HG03045 (cell line): Measurements from ENCODE around the gene CRK.

Experiments used
- ATAC-seq: cut with Tn5 transposase; IDR thresholded peaks from one replicate; pipeline ENCODE4 v1.9.1; 2021; ENCODE audit warnings: mild to moderate bottlenecking, moderate library complexity; ENCODE audit not compliant: unreplicated experiment

CRK gene

DNA sequence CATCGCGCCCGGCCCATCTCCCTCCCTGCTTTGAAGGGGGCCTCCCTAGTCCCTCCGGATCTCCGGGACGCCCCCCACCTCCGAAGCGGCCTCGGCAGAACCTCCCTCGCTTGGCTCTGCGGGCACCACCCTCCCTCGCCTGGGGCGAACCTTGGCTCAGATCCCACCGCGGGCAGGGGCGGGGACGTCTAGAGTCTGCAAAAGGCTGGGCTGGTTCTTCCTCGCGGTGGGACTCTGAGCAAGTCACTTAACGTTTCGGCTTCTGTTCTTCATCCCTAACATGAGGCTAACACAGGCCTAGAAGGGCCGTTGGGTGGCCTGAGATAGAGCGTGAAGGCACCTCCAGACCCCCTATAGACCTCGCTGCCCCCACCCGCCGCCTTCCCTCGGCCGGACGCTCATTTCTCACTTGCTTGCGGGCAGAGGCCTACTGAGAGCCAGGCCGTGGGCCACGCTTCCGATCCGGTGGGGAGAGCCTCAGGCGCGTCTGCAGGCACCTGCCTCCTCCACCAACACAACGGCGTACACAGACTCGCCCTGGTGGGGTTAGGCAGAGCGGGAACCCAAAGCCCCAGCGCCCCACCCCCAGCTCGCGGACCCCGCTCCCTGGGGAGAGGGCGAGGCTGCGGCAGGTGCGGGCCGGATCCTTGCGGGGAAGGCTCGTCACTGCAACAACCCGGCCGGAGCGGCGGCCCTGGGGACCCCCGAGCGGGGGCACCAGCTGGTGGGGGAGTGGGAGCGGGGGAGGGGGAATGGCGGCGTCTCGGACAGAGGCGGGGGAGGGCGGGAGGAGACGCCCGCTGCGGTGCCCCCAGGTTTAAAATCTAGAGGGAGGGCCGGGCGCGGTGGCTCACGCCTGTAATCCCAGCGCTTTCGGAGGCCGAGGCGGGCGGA lies 31.0 kb upstream of the CRK start:
- no peak for ATAC-seq

DNA sequence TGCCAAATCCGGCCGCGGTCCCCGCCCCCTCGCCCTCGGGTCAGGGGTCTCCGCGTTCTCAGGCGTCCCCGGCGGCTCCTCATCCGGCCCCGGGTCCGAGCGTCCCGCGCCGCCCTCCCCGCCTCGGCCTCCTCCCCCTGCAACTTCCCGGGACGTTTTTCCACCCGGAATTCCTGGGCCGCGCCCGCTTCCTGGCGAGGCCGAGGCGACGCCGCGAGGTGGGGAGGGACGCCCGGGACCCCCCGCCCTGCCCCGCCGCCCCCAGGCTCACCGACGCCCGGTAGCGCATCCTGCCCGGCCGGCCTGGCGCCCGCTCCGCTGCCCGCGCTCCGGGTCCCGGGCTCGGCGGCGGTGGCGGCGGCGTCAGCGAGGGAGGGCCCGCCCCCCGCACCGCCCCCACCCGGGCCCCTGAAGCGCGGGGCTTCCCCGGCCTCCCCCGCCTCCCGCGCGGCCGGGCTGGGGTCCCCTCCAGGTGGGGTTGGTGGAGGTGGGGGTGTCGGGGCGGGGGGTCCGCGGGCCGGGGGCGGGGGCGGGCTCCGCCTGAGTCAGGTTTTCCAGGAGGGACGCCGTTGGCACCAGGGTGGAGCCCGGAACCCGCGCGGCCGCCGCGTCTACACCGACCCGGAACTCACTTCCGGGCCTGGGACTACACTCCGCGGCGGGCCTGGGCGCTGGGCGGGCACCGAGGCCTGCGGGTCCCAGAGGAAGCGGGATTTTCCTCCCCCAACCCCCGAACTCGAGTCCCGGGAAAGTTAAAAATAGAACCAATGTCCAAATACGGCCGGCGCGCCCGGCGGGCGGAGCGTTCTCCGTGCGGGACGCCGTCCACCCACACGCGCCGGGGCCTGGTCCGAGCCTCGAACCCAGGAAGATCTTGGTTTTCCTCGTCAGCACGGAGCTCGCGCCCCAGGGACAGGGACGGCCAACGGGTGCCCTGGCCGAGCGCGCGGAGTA lies 29.7 kb upstream of the CRK start:
- ATAC-seq: peak; percentile 34

DNA sequence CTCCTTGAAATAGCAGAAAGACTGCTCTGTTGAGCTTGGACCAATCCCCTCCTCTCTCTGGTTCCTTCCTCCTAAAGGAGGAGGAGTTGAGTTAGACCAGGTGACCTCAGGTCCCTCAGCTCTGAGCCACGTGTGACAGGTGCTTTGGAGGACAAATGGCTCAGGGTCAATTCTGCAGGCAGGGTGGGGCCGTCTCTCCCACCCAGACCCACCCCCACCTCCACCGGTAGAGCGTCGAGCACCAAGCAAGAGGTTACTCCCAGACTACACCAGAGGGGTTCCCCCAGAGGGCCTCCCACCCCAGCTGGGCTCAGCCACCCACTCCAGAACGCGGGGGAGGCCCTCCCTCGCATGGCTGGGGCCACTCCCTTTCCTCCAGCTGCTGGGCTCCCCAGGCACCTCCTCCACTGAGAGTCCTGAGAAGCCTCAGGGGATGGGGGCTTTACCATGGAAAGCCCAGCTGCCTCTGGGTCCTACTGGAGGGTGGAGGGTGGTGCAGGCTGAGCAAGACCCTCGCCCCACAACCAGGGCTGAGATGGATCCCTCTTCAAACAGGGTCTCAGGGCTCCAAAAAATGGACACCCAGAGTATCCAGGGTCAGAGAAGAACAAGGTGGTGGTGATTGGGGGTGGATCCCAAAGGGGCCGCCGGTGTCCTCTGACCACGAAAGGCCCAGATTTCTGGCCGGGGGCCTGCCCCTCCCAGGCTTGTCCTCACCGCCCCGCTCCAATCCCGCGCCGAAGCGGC lies 28.8 kb upstream of the CRK start:
- ATAC-seq: no peak

DNA sequence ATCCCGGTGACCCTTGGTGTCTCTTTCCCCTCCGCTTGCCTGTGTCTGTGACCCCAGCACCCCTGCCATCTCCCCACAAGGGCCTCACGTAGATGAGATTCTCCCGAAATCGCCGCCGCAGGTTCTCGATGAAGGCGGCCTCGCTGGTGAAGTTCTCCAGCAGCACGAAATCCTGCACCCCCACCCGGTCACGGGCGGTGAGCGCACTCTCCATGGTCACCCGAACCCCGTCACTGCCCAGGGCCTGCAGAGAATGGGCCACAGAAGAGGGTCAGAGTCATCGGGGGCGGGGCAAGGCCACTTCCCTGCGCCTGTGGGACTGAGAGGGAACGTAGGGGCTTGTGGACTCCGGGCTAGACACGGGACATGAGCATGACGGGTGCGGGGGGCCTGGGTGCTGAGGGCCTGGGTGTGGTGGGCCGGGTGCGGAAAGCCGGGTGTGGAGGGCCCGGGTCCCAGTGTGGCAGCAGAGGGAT lies 28.1 kb upstream of the CRK start:
- ATAC-seq: no peak

DNA sequence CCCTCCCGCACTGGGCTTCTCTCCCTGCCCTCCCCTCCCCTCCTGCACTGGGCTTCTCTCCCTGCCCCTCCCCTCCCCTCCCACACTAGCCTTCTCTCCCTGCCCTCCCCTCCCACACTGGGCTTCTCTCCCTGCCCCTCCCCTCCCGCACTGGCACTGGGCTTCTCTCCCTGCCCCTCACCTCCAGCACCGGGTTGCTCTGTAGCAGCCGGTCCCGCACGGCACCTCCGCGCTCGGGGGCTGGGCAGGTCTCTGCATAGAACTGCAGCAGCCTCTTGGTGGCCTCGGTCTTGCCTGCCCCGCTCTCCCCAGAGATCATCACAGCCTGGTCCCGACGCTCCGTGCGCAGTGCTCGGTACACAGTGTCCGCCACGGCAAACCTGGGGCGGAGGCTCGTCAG lies 26.6 kb upstream of the CRK start:
- no peak for ATAC-seq

DNA sequence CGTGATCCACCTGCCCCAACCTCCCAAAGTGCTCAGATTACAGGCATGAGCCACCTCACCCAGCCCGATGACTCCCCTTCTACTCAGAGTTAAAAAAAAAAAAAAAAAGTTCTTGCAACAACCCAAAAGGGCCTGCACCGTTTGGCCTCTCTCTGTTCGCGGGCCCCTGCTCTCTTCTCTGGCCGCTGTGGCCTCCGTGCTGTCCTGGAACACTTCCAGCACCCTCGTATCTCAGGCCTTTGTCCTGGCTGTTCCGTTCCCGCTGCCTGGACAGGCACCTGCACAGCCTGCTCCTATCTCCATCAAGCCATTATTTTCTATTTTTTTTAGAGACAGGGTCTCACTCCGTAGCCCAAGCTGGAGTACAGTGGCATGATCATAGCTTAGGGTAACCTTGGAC lies 25.7 kb upstream of the CRK start:
- ATAC-seq: no peak

DNA sequence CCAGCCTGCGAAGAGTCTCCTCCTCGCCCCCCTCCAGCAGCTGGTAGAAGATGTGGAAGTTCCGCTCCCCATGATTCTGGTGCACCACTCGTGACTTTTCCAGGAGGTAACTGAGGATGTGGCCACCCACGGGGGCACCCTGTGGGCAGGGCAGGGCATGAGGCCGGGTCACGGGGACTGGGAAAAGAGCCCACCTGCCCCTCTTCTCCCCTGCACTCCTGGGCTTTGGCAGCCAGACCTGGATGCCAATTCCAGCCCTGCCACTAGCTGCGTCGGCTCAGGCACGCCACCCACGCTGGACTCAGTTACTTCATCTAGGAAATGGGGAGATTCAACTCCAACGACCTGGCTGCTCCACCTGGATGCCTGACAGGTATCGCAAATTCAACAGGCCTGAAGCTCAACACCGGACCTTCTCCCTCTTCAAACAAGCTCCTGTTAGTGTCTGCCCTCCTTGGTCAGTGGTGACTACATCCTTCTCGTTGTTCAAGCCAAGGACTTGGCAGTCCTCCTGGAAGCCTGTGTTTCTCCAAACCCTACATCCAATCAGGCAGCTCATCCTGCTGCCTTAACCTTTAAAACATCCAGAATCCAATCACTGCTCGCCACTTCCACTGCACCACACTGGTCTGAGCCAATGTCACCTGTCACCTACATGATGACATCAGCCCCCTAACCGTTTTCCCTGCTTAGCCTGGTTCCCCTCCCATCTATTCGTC lies 24.9 kb upstream of the CRK start:
- no peak for ATAC-seq

DNA sequence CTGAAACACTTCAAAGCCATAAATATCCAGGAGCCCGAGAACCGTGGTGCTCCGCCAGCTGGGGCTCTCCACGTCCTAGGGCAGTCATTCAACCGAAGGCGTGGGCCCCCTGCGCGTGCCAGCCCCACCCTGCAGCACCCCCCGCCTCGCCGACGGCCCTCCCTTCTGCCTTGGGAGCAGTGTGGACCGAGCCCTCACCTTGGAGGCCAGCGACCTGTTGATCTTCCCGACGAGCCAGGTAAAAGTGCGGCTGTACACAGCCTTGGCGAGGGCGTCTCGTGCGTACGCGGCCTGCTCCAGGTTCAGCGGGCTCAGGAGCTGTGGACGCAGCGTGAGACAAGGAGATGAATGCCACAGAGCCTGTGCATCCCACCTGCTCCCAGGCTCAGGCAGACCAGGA lies 22.4 kb upstream of the CRK start:
- ATAC-seq: no peak

DNA sequence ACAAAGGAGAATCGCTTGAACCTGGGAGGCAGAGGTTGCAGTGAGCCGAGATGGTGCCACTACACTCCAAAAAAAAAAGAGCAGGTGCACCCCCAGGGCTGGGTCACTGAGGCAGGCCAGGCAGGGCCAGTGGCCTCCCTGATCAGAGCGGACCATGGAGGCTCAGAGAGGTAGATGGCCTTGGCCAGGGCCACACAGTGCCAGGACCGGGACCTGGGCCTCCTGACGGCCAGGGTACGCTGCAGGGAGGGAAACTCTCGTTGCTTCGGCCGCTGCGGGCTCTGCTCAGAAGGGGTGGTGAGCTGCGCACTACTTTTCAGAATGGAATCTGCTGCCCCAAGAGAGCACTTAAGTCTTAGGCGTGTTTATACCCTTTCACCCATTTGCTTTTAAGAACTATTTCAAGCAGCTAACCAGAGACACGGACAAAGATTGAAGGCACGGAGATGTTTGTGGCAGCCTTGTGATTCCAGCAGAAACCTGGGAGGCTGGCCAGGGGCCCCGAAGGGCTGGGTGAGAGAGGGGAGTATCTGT lies 19.4 kb upstream of the CRK start:
- ATAC-seq: no peak

DNA sequence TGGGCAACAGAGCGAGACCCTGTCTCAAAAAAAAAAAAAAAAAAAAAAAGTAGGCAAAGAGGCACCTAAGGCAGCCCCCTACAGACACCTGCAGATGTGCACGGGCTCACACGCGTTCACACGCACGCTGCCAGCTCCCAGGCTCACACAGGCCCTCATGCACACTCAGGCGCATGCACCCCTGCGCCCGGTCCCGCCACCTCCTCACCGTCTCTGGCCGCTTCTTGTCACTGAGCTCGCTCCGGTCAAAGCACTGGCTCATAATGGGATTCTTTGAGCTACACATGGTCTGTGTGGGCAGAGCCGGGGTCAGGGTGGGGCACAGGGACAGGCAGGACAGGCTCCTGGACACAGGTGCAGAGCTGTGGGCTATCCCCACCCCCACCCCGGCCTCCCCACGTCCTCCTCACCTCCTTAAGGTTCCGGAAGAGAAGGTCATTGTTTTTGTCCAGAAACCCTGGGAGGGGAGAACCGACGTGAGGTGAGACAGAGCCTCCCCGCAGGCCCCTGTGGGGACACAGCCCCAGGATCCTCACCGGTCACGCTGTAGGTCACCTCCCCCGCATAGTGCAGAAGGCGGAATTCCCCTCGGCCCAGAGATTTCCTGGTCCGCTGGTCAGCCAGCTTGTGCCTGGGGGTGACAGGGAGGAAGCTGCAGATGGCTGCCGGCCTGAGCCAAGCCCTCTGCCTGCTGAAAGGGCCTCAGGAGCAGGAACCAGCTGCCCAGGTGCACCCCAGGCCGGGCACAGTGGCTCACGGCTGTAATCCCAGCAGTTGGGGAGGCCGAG lies 18.6 kb upstream of the CRK start:
- peak; percentile 48 for ATAC-seq

DNA sequence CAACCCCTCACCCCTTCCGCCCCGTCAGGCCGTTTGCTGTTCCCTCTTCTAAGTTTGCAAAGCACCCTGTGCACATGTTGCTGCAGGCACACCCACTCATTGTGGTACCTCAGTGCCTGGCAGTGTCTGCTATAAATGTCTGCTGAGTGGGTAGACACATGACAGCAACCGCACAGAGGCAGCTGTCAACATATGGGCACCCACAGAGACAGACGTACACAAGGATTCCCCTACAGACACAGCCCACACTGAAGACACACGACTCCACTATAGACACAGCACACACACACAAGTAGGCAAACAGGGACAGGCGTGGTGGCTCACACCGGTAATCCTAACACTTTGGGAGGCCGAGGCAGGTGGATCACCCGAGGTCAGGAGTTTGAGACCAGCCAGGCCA lies 17.8 kb upstream of the CRK start:
- no peak for ATAC-seq

DNA sequence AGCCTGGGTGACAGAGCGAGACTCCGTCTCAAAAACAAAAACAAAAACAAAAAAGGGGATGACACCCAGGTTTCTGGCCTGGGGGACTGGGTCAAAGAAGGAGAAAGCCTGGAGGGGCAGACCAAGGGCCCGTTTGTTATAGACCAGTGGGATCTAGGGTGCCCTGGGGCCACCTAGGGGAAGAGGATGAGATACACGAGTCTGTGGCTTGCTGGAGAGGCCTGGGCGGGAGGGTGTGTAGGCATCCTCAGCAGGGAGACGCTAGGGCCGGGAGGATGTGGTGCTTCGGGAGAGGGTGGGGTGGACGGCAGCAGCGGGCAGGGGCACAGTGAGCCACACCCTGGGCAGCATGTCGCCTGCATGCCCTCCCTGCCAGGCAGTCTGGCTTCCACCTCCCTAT lies 17.1 kb upstream of the CRK start:
- no peak for ATAC-seq

DNA sequence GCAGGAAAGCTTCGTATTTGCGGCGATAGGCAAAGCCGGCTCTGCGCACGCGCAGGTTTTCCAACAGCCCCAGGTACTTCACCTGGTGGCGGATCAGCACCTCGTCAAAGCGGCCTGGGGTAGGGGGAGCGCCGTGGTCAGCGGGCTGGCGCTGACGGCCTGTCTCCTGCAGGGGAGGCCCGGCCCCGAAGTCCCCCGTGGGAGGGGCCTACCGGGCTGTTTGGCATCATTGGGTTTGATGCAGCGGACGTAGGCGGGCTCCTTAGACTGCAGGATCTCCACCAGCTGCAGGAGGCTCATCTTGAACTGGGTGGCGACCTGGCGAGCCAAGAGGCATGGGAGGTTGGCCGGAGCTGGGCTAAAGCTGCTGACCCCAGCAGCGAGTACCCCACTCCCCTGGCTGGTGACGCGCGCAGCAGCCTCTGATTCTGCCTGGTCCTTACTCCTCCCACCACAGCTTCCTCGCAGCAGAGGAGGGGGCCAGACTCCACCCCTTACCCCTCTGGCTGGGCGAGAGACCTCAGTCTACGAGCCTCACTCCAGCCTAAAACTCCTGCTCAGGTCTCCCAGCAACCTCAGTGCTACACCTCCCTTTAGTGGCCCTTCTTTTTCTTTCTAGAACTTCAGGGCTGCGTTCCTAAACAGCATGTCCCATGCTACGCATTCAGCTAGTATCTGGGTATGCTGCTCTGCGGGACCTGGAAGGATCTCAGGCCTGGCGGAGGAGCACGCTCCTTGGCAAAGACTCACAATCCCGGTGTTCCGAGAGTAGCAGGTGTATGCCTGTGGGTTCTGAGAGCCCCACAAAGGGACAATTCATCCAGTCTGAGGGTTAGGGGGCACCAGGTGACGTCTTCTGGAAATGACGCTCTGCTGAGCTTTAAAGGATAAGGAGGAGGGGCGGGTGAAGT lies 16.1 kb upstream of the CRK start:
- no peak for ATAC-seq

DNA sequence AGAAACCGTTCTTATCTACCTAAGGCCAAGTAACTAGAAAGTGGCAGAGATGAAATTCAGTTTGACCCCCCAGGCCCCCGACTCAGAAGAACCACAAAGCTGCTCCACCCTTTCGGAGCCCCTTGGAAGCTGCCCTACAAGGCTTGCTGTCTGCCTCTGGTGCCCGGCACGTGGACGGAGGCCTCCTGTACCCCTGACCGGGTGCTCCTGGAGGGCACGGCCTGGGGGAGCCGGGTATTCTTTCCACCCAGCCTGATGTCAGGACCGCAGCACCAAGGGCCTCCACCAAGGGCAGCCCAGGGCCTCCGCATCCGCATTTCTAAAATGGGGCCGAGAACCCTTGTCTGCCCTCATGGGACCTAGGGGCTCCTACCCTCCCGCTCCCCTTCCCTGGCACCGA lies 15.5 kb upstream of the CRK start:
- ATAC-seq: no peak

DNA sequence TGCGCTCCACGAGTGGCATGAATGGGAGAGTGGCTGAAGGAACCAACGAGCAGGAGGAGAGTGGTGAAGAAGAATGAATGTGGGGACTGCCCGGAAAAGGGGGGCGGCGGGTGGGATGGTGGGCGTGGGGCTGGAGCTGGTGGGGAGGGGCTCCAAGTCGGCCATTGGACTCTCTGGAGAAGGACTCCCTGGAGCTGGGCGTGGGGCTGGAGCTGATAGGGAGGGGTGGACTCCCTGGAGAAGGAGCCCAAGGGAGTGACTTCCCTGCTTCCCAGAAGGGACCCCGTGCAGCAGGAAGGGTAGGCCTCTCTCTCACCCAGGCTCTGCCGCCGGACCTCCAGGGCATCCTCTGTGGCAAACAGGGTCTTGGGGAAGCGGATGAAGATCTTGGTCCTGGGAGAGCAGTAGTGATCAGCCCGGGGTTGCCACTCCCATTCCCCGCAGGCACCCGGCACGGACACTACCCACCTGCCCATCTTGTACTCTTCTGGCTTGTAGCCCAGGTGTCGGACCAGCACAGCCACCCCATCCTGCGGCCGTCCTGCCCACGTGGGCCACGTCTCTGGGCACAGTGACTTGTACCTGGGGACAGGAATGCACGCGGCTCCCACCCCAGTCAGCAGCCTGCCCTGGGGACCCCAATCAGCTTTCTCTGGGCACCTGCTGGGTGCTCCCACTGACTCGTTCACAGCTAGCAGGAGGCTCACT lies 14.9 kb upstream of the CRK start:
- no peak for ATAC-seq

DNA sequence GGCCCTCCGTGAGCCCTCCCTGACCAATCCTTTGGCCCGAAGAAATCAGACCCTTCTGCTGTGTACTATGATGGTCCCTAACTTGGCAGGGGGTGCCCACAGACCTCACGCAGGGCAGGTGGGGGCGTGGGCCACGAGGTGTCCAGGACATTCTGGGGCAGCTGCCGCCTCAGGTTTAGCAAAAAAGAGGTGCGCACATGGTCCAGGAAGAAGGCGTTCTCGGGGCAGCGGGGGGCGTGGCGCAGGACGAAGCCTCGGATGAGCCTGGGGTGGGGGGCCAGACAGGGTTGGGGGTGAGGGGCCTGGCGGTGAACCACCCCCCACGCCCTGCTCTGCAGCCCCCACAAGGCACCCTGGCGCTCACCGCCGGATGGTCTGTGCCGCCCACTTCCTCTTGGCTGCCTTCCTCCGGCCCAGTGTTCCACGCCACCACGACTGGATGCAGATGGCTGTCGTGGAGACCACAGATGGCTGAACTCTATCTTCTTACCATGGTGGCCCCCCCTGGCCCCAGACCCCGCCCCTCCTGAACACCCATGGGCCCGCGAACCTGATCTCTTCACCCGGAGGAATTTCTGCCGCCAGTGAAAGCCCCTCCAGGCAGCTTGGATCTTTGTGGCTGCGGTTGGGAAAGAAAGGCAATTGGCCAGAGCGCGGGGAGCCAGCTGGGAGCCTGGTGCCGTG lies 14.2 kb upstream of the CRK start:
- no peak for ATAC-seq

DNA sequence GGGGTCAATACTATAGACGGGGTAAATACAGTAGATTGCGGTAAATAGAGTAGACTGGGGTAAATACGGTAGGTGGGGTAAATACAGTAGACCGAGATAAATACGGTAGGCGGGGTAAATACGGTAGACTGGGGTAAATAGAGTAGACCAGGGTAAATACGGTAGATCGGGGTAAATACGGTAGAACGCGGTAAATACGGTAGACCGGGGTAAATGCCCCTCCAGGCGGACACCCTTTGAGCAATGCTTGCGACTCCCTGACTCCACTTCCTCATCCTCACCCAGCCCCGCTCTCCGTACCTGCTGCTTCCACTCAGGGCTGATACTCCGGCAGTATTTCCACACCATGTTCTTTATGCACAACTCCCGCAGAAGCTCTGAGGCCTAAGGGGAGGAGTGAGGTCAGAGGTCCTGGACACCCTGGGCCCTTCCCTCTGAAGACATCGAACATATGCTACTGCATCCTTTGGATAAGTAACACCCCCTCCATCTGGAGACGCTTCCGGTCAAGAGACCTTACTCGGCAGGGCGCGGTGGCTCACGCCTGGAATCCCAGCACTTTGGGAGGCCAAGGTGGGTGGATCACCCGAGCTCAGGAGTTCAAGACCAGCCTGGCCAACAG lies 13.3 kb upstream of the CRK start:
- ATAC-seq: no peak
